Mucosa of descending colon (tissue), 3 donors: ENCODE data around the gene OAF. TPM values are rescaled to one million over a fixed set of nuclear protein-coding genes. Genes with fewer than 3 reads are reported as not detected.
A peak's percentile ranks its signal among the peaks of the same experiment; 100 is the strongest.

ENCODE experiments used
- ATAC-seq: fragments of 200-7000 bp; cut with Tn5 transposase; one replicate; pipeline ENCODE4 v1.9.1; 2020; ENCODE audit warnings: mild to moderate bottlenecking, moderate library complexity
- DNase-seq, 3 donors: peaks; one replicate each; pipeline ENCODE4 v3.0.0-alpha.2; 2020
- H3K36me3 ChIP-seq: fragments of 200-600 bp; one replicate; pipeline ENCODE4 v1.8.0; 2021; ENCODE audit warnings: low read depth, mild to moderate bottlenecking
- H3K4me1 ChIP-seq: fragments of 200-600 bp; one replicate; pipeline ENCODE4 v1.8.0; 2021; ENCODE audit warnings: low read depth, mild to moderate bottlenecking
- H3K4me3 ChIP-seq: fragments of 200-600 bp; one replicate; pipeline ENCODE4 v1.8.0; 2021; ENCODE audit warnings: mild to moderate bottlenecking
- H3K9me3 ChIP-seq: fragments of 200-600 bp; one replicate; pipeline ENCODE4 v1.8.0; 2021; ENCODE audit warnings: mild to moderate bottlenecking
- CTCF ChIP-seq: fragments of 200-600 bp; IDR thresholded peaks from one replicate; pipeline ENCODE4 v1.8.0; 2022; ENCODE audit warnings: antibody characterized with exemption, mild to moderate bottlenecking
- intact Hi-C, 2 donors: fragments of 100-400 bp; cut with DNase I in 1 of 2; cut with micrococcal nuclease in 1 of 2; formaldehyde crosslinking; loops; one replicate each; pipeline versions ENCODE4 v1.11.0 to v1.11.1; 2022; cut with DNase I, micrococcal nuclease
- total RNA-seq, 3 donors: library from RNA; stranded (reverse); fragmentation: NEBNext Ultra II Directional in 2 of 3; extraction: Animal tissue kit (Norgen Biotek cat#: 25700) in 2 of 3; gene quantifications; one replicate each; pipeline versions ENCODE4 v1.2.1 to v1.2.4, GENCODE V29; 2021 to 2023
- donor health status: DM: no; HTN: no; CAD: no; lungs with moderate emphysema.
- donor health status: DM: no; HTN: no; CAD: no.
- donor health status: DM: no; HTN: yes; CAD: no.

Gene OAF
- total RNA-seq, 3 donors from 2014 or later, result 96.4 to 217 (median 133) TPM

- TF ChIP-seq CTCF, result no peak
- intact Hi-C loops, result no loop called here
- DNase-seq, result peak in 1 of 3 donors; percentile 38
- no peak for ATAC-seq
- no peak overlapping the region for H3K4me3 ChIP-seq
- peaks cover 58% of the 10 kb centered on the region for H3K4me1 ChIP-seq
- H3K9me3 ChIP-seq, result no peaks in the 10 kb centered on the region
- no peaks in the 10 kb centered on the region for H3K36me3 ChIP-seq
Measured at GRCh38 chr11:120188811-120189455, 21.9 kb upstream of the OAF start.

GRCh38 chr11:120191058-120191457 lies 19.8 kb upstream of the OAF start:
- no peak for TF ChIP-seq CTCF
- H3K9me3 ChIP-seq, result no peaks in the 10 kb centered on the region
- ATAC-seq, result no peak
- peaks cover 57% of the 10 kb centered on the region for H3K4me1 ChIP-seq
- no peak overlapping the region for H3K4me3 ChIP-seq
- no peak for DNase-seq
- no peaks in the 10 kb centered on the region for H3K36me3 ChIP-seq
- intact Hi-C loops, result no loop called here

- H3K4me1 ChIP-seq, result peaks cover 53% of the 10 kb centered on the region
- no peaks in the 10 kb centered on the region for H3K9me3 ChIP-seq
- no peak overlapping the region for H3K4me3 ChIP-seq
- intact Hi-C loops, result no loop called here
- no peaks in the 10 kb centered on the region for H3K36me3 ChIP-seq
- TF ChIP-seq CTCF, result no peak
- DNase-seq (peak in 1 of 3 donors; percentile 51), ATAC-seq (no peak)
Measured at GRCh38 chr11:120192831-120193625, 17.8 kb upstream of the OAF start.

- no peak for ATAC-seq
- Histone ChIP-seq H3K4me3 (no peak overlapping the region), H3K36me3 (no peaks in the 10 kb centered on the region), H3K4me1 (peaks cover 52% of the 10 kb centered on the region), H3K9me3 (no peaks in the 10 kb centered on the region)
- peak in 1 of 3 donors; percentile 22 for DNase-seq
- TF ChIP-seq CTCF, result no peak
- intact Hi-C loops, result no loop called here
Measured at GRCh38 chr11:120194166-120194565, 16.7 kb upstream of the OAF start.

GRCh38 chr11:120195601-120196320 lies 15.1 kb upstream of the OAF start:
- intact Hi-C loops, result no loop called here

More at GRCh38 chr11:120195601-120196320, 15.1 kb upstream of the OAF start:
- Histone ChIP-seq H3K4me1 (peaks cover 42% of the 10 kb centered on the region), H3K9me3 (no peaks in the 10 kb centered on the region), H3K4me3 (no peak overlapping the region), H3K36me3 (no peaks in the 10 kb centered on the region)
- no peak for TF ChIP-seq CTCF
- no peak for ATAC-seq
- DNase-seq, result peak in 1 of 3 donors; percentile 35
